Epithelial cell of proximal tubule (primary cell): ENCODE measurements around the gene CPLX1. TPM values are rescaled to one million over a fixed set of nuclear protein-coding genes. Genes with fewer than 3 reads are reported as not detected.

Source experiments
- DNase-seq: peaks from one replicate; pipeline ENCODE4 v3.0.0-alpha.2; 2011; ENCODE audit warnings: low read depth
- H3K4me3 ChIP-seq: 2 replicates; pipeline ENCODE4 v1.5.1; 2011; ENCODE audit warnings: low read depth, mild to moderate bottlenecking, low read length
- total RNA-seq: library from RNA; depleted of rRNA; stranded (reverse); fragments of >200 nt; gene quantifications from 2 replicates; pipeline ENCODE4 v1.2.3, GENCODE V29; 2015
- TF ChIP-seq, protein P1 (sequence below): conservative IDR thresholded peaks from 2 replicates; pipeline ENCODE4 v1.5.1; 2012; ENCODE audit warnings: low read depth, mild to moderate bottlenecking, low read length

CPLX1 gene
- total RNA-seq, 1 donor from 2014 or later, result 0.81 TPM

GRCh38 chr4:849478-850175 is 23.7 kb upstream of the CPLX1 start:
- TF ChIP-seq, protein P1, sequence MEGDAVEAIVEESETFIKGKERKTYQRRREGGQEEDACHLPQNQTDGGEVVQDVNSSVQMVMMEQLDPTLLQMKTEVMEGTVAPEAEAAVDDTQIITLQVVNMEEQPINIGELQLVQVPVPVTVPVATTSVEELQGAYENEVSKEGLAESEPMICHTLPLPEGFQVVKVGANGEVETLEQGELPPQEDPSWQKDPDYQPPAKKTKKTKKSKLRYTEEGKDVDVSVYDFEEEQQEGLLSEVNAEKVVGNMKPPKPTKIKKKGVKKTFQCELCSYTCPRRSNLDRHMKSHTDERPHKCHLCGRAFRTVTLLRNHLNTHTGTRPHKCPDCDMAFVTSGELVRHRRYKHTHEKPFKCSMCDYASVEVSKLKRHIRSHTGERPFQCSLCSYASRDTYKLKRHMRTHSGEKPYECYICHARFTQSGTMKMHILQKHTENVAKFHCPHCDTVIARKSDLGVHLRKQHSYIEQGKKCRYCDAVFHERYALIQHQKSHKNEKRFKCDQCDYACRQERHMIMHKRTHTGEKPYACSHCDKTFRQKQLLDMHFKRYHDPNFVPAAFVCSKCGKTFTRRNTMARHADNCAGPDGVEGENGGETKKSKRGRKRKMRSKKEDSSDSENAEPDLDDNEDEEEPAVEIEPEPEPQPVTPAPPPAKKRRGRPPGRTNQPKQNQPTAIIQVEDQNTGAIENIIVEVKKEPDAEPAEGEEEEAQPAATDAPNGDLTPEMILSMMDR, result no peak
- no peak overlapping the region for H3K4me3 ChIP-seq
- no peak for DNase-seq

DNA sequence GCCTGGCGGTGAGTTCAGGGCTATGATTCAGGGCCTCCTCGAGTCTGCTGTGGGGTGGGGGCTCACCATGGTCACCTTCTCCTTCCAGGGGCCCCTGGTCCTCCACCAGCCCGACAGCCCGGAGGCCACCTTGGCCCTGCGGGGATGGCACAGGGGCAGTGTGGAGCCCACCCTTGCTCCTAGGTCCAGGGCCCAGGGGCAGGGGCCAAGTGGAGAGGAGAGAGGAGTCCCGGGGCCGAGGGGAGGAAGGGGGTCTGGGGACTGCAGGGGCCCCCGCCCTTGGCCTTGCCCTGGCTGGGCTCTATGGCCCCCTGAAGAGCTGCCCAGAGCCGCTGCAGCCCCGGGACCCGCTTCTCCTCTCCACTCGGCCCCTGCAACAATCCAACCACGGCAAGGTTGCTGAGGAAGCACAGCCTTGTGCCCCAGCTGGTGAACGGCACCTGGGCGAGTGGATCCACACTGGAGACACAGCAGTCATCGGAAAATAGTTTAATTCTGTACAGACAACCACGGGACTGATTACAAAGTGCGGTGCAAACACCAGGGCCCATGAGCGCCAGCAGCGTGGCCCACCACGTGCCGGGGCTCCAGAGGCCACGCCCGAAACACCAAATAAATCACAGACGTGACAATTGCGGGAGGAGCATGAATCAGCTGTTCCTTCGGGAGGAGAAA is 23.0 kb upstream of the CPLX1 start:
- TF ChIP-seq, protein P1, result no peak
- no peak overlapping the region for H3K4me3 ChIP-seq
- no peak for DNase-seq

- TF ChIP-seq, protein P1, result no peak
These were observed 22.4 kb upstream of the CPLX1 start for GRCh38 chr4:848307-848691.

DNA sequence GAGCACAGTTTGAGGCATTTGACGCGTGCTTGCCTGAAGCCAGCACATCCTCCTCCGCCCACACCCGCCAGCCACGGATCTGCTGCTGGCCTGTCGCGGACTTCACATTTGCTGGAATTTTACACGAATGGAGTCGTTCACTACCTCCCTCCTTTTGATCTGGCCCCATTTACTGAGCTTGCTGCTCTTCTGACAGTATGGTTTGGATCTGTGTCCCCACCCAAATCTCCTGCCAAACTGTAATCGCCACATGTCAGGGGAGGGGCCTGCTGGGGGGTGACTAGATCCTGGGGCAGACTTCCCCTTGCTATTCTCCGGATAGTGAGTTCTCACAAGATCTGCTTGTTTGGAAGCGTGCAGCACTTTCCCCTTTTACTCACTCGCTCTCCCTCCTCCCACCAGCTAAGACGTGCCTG is 19.9 kb upstream of the CPLX1 start:
- no peak overlapping the region for H3K4me3 ChIP-seq
- TF ChIP-seq, protein P1, result no peak
- no peak for DNase-seq

More at GRCh38 chr4:848307-848691, 22.4 kb upstream of the CPLX1 start:
- DNase-seq, result no peak
- no peak overlapping the region for H3K4me3 ChIP-seq

DNA sequence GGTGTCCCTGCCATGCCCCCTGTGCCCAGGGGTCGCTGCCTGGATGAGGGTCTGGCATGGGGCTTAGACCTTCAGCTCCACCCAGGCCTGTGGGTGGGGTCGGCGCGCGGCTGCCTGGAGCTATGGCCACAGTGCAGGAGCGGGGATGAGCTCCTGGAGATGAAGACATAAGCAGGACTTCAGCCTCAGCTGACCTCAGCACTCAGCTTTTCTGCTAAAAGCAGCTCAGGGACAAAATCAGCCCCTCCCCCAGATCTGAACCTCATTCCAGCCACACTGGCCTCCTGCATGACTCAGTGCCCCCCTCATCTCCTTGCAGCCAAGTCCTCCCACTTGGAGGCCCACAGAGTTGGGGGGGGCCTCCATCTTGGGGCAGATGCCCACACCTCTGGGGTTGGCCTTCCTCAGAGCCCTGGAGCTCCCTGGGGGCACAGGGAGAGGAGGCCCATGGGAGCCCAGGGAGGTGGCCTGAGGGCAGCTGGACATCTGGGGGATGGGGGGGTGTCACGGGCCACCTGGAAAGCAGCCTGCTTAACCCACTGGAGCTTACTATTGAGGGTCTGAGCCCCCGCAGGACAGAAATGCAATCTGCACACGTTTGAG is 19.4 kb upstream of the CPLX1 start:
- H3K4me3 ChIP-seq, result no peak overlapping the region
- TF ChIP-seq, protein P1, result no peak
- no peak for DNase-seq

GRCh38 chr4:844752-845232 is 18.9 kb upstream of the CPLX1 start:
- TF ChIP-seq, protein P1, result no peak
- no peak for DNase-seq
- H3K4me3 ChIP-seq, result no peak overlapping the region
